Astrocyte (in vitro differentiated cells and primary cell): ENCODE results near the gene CRACR2A. TPM values are rescaled to one million over a fixed set of nuclear protein-coding genes. Genes with fewer than 3 reads are reported as not detected.

Experiments used
- DNase-seq: peaks from one replicate; pipeline ENCODE4 v3.0.0-alpha.2; 2010; ENCODE audit warnings: low read depth
- FAIRE-seq: peaks from 2 replicates; lab custom pipeline; 2011; peaks lifted over from hg19 to GRCh38; lab: Jason Lieb, UNC
- H2AFZ ChIP-seq: 2 replicates; pipeline ENCODE4 v1.6.0; 2012; ENCODE audit warnings: low read depth, low read length, inconsistent platforms
- H3K27ac ChIP-seq: 2 replicates; pipeline ENCODE4 v1.5.1; 2011; ENCODE audit warnings: low read depth, low read length, inconsistent platforms
- H3K27me3 ChIP-seq: 2 replicates; pipeline ENCODE4 v1.6.0; 2011; ENCODE audit warnings: low read length, inconsistent platforms; ENCODE audit not compliant: insufficient read depth
- H3K36me3 ChIP-seq: 2 replicates; pipeline ENCODE4 v1.5.1; 2011; ENCODE audit warnings: low read length, inconsistent platforms; ENCODE audit not compliant: insufficient read depth
- H3K4me1 ChIP-seq: 2 replicates; pipeline ENCODE4 v1.5.1; 2011; ENCODE audit warnings: low read length, inconsistent platforms; ENCODE audit not compliant: insufficient read depth
- H3K4me2 ChIP-seq: 2 replicates; pipeline ENCODE4 v1.6.0; 2012; ENCODE audit warnings: low read length, inconsistent platforms
- H3K4me3 ChIP-seq: 2 replicates; pipeline ENCODE4 v1.5.1; 2011; ENCODE audit warnings: low read depth, mild to moderate bottlenecking, low read length, inconsistent platforms; ENCODE audit not compliant: insufficient read depth
- H3K79me2 ChIP-seq: 2 replicates; pipeline ENCODE4 v1.6.0; 2012; ENCODE audit warnings: mild to moderate bottlenecking, low read length, inconsistent platforms; ENCODE audit not compliant: insufficient read depth
- H3K9ac ChIP-seq: 2 replicates; pipeline ENCODE4 v1.6.0; 2012; ENCODE audit warnings: mild to moderate bottlenecking, low read length, inconsistent platforms
- H3K9me3 ChIP-seq: 2 replicates; pipeline ENCODE4 v1.5.1; 2012; ENCODE audit warnings: low read depth, mild to moderate bottlenecking, low read length, inconsistent platforms; ENCODE audit not compliant: insufficient read depth
- H4K20me1 ChIP-seq: 2 replicates; pipeline ENCODE4 v1.6.0; 2012; ENCODE audit warnings: low read length, inconsistent platforms; ENCODE audit not compliant: insufficient read depth
- H3K27ac Mint-ChIP-seq: one replicate; pipeline ENCODE4 v1.8.0; 2021; ENCODE audit warnings: mild to moderate bottlenecking, mixed read lengths; ENCODE audit not compliant: unreplicated experiment
- H3K27me3 Mint-ChIP-seq: one replicate; pipeline ENCODE4 v1.8.0; 2021; ENCODE audit warnings: low read depth, mixed read lengths; ENCODE audit not compliant: unreplicated experiment
- H3K36me3 Mint-ChIP-seq: one replicate; pipeline ENCODE4 v1.8.0; 2021; ENCODE audit warnings: low read depth, mixed read lengths; ENCODE audit not compliant: unreplicated experiment
- H3K4me1 Mint-ChIP-seq: one replicate; pipeline ENCODE4 v1.8.0; 2021; ENCODE audit warnings: low read depth, mixed read lengths; ENCODE audit not compliant: unreplicated experiment
- H3K4me3 Mint-ChIP-seq: one replicate; pipeline ENCODE4 v1.8.0; 2021; ENCODE audit warnings: mild to moderate bottlenecking, moderate library complexity, mixed read lengths; ENCODE audit not compliant: unreplicated experiment
- H3K9me3 Mint-ChIP-seq: one replicate; pipeline ENCODE4 v1.8.0; 2021; ENCODE audit warnings: mild to moderate bottlenecking, mixed read lengths; ENCODE audit not compliant: unreplicated experiment
- EZH2 ChIP-seq: IDR thresholded peaks from 2 replicates; pipeline ENCODE4 v1.6.1; 2012; ENCODE audit warnings: mild to moderate bottlenecking, low read length, inconsistent platforms; ENCODE audit not compliant: insufficient read depth
- total RNA-seq: library from RNA; stranded (reverse); gene quantifications from 2 replicates; pipeline ENCODE4 v1.2.1, GENCODE V29; 2021
- TF ChIP-seq, protein P1 (sequence below): IDR thresholded peaks from 2 replicates; pipeline ENCODE4 v1.5.1; 2011; ENCODE audit warnings: low read depth, mild to moderate bottlenecking, inconsistent platforms, low read length, moderate library complexity; ENCODE audit not compliant: insufficient read depth

CRACR2A gene
- total RNA-seq, 1 donor from 2014 or later: 1.5 TPM

DNA sequence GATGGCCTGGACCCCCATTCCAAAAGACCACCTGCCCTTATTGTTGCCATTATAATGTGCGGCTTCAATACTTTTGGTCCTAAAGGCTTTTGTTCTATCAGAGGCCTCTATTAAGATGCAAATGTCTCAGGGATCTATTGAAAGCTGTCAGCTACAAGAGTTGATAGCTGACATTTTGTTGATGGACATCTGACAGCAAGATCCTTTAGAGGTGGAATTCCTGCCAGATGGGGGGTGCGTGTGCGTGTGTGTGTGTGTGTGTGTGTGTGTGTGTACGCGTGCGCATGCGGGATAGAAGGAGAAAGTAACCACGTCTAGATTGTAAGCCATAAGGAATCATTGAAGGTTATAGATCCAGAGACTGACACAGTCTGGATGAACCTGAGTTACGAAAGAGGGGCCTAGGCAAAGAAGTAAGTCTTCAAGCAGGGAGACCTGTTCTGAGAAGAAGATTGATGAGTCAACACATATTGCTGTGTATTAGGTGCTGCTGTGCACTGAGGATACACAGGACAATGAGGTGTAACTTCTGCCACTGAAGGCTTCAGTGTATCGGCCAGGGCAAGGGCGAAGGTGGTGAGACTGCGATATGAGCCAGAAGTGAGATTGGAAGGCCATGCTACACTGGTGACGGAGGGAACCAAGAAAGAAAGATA is 172.7 kb downstream of the CRACR2A start:
- Mint-ChIP-seq H3K4me1 (peaks cover 2% of the 10 kb centered on the region), H3K9me3 (peaks cover 10% of the 10 kb centered on the region), H3K27me3 (peaks cover 49% of the 10 kb centered on the region), H3K27ac (no peak overlapping the region), H3K4me3 (no peak overlapping the region), H3K36me3 (no peaks in the 10 kb centered on the region)
- Histone ChIP-seq H3K4me3 (no peak overlapping the region), H3K9me3 (no peaks in the 10 kb centered on the region), H3K9ac (no peak overlapping the region), H3K36me3 (no peaks in the 10 kb centered on the region), H4K20me1 (no peaks in the 10 kb centered on the region), H3K27ac (no peak overlapping the region), H3K4me1 (no peaks in the 10 kb centered on the region), H3K4me2 (no peak overlapping the region), H3K27me3 (peaks cover 5% of the 10 kb centered on the region), H3K79me2 (no peaks in the 10 kb centered on the region), H2AFZ (no peak overlapping the region)
- TF ChIP-seq, protein P1, sequence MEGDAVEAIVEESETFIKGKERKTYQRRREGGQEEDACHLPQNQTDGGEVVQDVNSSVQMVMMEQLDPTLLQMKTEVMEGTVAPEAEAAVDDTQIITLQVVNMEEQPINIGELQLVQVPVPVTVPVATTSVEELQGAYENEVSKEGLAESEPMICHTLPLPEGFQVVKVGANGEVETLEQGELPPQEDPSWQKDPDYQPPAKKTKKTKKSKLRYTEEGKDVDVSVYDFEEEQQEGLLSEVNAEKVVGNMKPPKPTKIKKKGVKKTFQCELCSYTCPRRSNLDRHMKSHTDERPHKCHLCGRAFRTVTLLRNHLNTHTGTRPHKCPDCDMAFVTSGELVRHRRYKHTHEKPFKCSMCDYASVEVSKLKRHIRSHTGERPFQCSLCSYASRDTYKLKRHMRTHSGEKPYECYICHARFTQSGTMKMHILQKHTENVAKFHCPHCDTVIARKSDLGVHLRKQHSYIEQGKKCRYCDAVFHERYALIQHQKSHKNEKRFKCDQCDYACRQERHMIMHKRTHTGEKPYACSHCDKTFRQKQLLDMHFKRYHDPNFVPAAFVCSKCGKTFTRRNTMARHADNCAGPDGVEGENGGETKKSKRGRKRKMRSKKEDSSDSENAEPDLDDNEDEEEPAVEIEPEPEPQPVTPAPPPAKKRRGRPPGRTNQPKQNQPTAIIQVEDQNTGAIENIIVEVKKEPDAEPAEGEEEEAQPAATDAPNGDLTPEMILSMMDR: no peak
- TF ChIP-seq EZH2: no peak
- DNase-seq (no peak), FAIRE-seq (no peak)

DNA sequence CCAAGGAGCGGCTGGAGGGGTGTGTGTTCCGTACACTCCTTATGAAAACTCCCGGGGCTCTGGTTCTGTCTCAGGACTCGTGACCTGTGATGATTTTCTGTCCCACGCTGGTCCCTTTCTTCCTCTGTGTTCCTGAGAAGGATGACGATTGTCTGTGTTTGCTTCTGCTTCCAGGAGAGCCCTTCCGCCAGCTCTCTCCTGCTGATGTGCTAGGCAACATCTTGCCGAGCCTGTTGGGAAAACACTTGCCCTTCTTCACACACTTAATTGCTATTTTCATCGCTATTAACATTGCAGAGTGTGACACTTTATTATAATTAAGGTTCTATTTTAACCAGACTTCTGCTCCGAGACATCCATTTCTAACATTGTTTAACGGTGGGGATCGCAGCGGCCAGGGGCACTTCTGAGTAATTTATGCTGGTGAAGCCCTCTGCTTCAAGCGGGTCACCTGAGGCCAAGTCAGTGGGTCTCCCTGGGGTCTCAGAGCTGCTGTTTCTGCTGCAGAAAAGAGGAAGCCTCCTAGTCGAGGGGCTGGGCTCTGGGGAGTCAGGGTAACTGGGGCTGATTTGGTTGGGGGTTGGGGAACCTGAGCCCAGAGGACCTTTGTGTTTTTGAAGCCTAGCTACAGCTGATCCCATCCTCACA is 173.3 kb downstream of the CRACR2A start:
- Histone ChIP-seq H3K27me3 (peaks cover 10% of the 10 kb centered on the region), H3K27ac (no peak overlapping the region), H4K20me1 (no peaks in the 10 kb centered on the region), H3K36me3 (no peaks in the 10 kb centered on the region), H2AFZ (no peak overlapping the region), H3K4me1 (no peaks in the 10 kb centered on the region), H3K4me3 (no peak overlapping the region), H3K79me2 (no peaks in the 10 kb centered on the region), H3K4me2 (no peak overlapping the region), H3K9me3 (no peaks in the 10 kb centered on the region), H3K9ac (no peak overlapping the region)
- Mint-ChIP-seq H3K4me3 (no peak overlapping the region), H3K4me1 (no peaks in the 10 kb centered on the region), H3K27me3 (peaks cover 55% of the 10 kb centered on the region), H3K27ac (no peak overlapping the region), H3K36me3 (no peaks in the 10 kb centered on the region), H3K9me3 (peaks cover 10% of the 10 kb centered on the region)
- TF ChIP-seq, protein P1: no peak
- no peak for TF ChIP-seq EZH2
- DNase-seq (no peak), FAIRE-seq (no peak)

DNA sequence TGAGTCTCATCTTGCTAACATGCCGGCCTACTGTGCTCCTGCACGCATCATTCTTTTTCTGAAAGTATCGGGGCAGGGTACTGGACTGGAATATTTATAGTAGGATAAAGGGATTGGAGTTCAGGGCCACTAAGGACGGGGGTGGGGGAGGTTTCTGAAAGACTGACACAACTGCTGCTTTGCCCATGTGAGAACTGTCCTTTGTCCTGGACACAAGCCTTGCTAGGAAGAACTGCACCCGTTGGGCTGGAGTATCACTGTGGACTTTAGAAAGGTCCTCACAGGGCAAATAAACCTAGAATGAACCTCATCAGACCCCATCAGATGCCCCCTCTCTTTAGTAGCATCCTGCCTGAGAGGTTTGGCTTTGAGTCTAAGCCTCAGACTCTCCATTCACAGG is 174.4 kb downstream of the CRACR2A start:
- Mint-ChIP-seq H3K4me1 (no peaks in the 10 kb centered on the region), H3K27me3 (peaks cover 55% of the 10 kb centered on the region), H3K36me3 (no peaks in the 10 kb centered on the region), H3K9me3 (peaks cover 10% of the 10 kb centered on the region), H3K27ac (no peak overlapping the region), H3K4me3 (no peak overlapping the region)
- H3K27me3 ChIP-seq: peaks cover 16% of the 10 kb centered on the region
- no peak for TF ChIP-seq EZH2
- TF ChIP-seq, protein P1: no peak
- H2AFZ ChIP-seq: no peak overlapping the region
- no peaks in the 10 kb centered on the region for H3K79me2 ChIP-seq
- DNase-seq (no peak), FAIRE-seq (no peak)
- H3K4me3 ChIP-seq: no peak overlapping the region
- H3K9ac ChIP-seq: no peak overlapping the region
- no peaks in the 10 kb centered on the region for H3K36me3 ChIP-seq
- H3K4me1 ChIP-seq: no peaks in the 10 kb centered on the region
- H3K27ac ChIP-seq: no peak overlapping the region
- H4K20me1 ChIP-seq: no peaks in the 10 kb centered on the region
- H3K4me2 ChIP-seq: no peak overlapping the region
- H3K9me3 ChIP-seq: no peaks in the 10 kb centered on the region
